Iris pigment epithelial cell (primary cell): ENCODE results near the gene B3GALNT2.

Experiments
- DNase-seq: peaks from one replicate; pipeline ENCODE4 v3.0.0-alpha.2; 2011; ENCODE audit warnings: low read depth

The B3GALNT2 gene

GRCh38 chr1:235409042-235409820 is 95.0 kb downstream of the B3GALNT2 start:
- DNase-seq: no peak

GRCh38 chr1:235408503-235408960 is 95.7 kb downstream of the B3GALNT2 start:
- peak; percentile 71 for DNase-seq

GRCh38 chr1:235407419-235407818 is 96.8 kb downstream of the B3GALNT2 start:
- DNase-seq: no peak

GRCh38 chr1:235404190-235404589 is 100.1 kb downstream of the B3GALNT2 start:
- peak; percentile 54 for DNase-seq

- peak; percentile 41 for DNase-seq
Measured at GRCh38 chr1:235403593-235403992, 100.7 kb downstream of the B3GALNT2 start.

- no peak for DNase-seq
Measured at GRCh38 chr1:235402457-235403200, 101.6 kb downstream of the B3GALNT2 start.

GRCh38 chr1:235401251-235401650 is 103.0 kb downstream of the B3GALNT2 start:
- DNase-seq: no peak
